ENCODE data around the gene PLVAP.
A peak's percentile ranks its signal among the peaks of the same experiment; 100 is the strongest.

PLVAP gene

DNA sequence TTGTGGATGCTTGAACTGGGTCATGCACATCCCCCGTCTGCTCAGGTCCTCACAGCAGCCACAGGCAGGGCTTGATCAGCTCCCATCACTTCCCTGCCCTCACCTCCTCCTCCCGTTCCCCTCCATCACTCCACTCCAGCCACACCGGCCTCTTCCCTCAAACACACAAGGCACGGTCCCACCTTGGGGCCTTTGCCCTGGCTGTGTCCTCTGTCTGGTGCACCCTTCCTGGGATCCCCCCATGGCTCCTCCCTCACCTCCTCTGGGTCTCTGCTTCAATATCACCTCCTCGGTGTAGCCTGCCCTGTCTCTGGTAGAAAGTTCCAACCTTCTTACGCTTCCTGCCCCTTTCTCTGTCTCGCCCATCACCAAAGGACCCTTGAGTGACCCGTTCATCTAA, 23.8 kb downstream of the PLVAP start:
- no peak for DNase-seq

DNA sequence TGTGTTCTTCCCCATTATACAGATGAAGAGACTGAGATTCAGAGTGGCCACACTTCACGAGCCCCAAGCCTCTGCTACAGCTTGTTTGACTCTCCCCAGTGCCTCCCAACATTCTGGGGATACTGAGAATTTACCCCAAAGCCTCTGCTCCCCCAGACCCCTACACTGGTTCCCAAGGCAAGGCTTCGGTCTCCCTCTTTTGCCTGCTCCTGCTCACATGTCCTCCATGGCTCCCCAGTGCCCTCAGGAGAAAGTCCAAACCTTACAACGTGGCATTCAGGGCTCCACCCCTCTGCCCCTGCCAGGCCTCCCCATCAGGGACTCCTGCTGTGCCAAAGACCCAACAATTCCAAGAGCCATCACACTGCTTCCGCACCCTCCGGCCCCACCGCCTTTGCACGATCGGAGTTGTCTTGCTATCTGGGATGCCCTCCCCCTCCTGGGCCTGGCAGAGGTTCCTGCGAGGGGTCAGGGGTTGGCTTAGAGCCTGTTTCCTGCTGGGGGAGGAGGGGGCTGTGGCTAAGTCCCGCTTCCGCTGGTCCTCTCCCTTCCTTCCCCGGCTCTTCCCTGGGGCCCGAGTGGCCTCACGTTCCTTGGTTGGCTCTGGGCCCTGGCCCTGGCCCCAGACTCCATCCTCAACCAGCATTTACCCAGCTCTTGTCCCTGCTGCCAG, 24.4 kb downstream of the PLVAP start:
- DNase-seq, result no peak

DNA sequence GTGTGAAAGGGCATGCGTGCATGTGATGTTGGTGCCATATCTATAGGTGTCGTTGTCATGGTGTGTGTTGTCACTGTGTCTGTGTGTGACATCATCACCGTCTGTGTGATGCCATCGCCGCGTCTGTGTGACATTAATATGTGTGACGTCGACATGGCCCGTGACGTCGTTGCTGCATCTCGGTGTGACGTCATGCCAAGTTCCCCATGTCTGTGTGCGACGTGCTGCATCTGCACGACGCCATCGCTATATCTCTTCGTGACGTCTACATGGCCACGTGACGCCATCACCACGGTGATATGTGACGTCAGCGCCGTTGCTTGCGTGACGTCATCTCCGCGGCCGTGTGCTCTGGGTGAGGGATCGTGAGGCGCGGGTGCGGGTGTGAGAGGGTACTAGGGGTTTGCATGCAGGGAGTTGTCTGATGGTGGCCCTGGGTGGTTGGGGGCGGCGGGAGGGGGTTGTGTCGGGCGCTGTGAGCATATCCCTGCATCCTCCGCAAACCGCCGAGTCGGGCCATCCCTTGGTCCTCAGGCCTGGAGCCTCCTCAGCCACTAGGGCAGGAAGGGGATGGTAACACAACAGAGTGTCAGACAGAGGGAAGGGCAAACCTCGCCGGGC, 25.2 kb downstream of the PLVAP start:
- no peak for DNase-seq

DNA sequence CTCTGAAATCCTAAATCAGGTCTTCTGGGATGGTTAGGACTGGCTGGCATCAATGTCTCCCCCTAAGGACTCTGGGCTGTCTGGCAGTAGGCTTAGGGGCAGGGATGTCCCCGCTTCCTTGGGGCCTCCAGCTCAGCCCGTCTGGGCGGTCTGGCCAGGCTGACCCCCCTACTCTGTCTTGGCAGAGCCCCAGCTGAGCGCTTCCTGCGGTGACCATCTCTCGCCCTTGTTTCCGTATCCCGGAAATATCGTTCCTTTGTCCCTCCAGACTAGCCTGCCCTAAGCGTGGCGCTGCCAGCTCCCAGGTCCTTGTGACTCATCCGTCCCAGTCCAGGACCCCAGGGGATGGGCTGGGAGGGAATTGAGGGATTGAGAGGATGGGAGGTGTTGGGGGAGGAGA, 28.4 kb downstream of the PLVAP start:
- DNase-seq, result no peak

DNA sequence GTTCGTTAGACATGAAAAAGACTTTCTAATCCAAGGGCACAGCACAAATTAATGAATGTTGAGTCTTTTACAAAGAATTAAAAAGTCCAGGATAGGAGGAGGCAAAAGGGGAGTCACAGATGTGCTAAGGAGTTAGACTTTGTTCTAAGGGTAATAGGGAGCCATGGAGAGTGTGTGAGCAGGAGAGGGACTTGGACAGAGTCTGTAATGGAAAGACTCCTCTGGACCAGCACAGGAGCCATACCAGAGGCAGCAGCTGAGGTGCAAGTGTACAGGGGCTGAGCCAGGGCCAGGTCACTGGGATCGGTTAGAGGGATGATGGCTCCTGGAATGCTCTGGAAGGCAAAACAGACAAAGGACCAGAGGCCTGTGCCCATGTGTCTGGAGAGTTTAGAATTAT, 29.3 kb downstream of the PLVAP start:
- no peak for DNase-seq

GRCh38 chr19:17347361-17347760, 29.8 kb downstream of the PLVAP start:
- no peak for DNase-seq

- DNase-seq, result peak; percentile 92
Measured at GRCh38 chr19:17346109-17346671, 31.0 kb downstream of the PLVAP start.

DNA sequence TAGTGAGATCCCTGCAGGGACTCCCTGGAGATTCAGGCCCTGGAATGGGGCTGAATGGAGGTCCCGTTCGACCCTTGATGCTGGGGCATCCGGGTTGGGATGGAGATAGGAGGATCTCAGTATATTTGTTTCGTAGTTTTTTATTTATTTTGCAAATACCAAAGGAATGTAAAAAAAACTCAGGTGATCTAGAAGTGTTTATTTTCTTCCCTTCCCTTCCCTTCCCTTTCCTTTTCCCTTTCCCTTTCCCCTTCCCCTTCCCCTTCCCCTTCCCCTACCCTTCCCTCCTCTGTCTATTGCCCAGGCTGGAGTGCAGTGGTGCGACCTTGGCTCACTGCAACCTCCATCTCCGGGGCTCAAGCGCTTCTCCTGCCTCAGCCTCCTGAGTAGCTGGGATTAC, 35.3 kb downstream of the PLVAP start:
- no peak for DNase-seq

GRCh38 chr19:17341386-17341785, 35.8 kb downstream of the PLVAP start:
- DNase-seq, result no peak

- no peak for DNase-seq
Measured at GRCh38 chr19:17340871-17341357, 36.2 kb downstream of the PLVAP start.

GRCh38 chr19:17340302-17340870, 36.8 kb downstream of the PLVAP start:
- DNase-seq, result no peak

- DNase-seq, result peak; percentile 76
Measured at GRCh38 chr19:17339088-17339741, 37.9 kb downstream of the PLVAP start.

DNA sequence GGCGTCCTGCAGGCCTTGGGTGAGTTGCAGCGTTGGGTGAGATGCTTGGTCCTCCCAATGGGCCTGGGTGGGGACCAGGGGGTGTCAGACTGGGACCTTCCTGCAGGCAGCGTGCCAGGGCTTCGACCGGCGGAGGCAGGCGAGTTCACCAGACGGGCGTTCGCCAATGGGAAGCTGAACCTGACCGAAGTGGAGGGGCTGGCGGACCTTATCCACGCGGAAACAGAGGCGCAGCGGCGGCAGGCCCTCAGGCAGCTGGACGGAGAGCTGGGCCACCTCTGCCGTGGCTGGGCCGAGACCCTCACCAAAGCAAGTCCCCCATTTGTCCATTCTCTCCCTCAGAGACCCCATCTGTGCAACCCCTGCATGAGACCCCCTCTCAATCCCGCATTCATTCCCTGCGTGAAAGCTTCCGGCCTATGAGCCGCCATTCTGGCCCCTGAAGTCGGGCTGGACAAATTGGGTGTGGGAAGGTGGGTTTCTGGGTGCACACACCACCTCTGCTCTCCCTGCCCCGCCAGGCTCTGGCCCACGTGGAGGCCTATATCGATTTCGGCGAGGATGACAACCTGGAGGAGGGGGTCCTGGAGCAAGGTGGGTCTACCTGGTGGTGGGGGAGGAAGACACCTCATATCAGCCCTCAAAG, 38.6 kb downstream of the PLVAP start:
- no peak for DNase-seq

DNA sequence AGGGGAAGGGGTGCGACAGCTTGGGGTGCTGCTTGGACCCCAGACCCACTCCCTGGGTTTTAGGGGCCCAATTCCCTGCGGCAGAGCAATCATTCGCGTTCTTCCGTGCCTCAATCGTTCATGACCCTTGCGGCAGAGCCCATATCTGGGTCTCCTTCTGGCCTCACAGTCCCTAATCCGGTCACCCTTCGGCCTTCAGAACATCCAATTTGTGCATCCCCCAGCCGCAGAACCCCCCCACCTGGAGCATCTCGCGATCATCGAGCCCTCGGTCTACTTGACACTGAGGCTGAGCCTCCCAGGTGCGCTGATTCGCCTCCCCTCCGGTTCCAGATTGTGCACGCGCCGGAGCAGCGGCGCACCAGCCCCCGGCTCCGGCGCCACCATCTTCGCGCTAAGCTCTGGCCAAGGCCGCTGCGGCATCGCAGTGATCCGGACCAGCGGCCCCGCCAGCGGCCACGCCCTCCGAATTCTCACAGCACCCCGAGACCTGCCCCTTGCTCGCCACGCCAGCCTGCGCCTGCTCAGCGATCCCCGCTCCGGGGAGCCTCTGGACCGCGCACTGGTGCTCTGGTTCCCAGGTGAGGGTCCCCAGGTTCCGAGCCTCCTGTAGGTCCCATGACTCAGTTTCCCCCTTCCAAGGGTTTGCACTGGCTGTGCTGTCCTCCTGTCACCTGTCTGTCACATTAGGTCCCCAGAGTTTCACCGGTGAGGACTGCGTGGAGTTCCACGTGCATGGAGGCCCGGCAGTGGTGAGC, 39.3 kb downstream of the PLVAP start:
- DNase-seq, result peak; percentile 75

DNA sequence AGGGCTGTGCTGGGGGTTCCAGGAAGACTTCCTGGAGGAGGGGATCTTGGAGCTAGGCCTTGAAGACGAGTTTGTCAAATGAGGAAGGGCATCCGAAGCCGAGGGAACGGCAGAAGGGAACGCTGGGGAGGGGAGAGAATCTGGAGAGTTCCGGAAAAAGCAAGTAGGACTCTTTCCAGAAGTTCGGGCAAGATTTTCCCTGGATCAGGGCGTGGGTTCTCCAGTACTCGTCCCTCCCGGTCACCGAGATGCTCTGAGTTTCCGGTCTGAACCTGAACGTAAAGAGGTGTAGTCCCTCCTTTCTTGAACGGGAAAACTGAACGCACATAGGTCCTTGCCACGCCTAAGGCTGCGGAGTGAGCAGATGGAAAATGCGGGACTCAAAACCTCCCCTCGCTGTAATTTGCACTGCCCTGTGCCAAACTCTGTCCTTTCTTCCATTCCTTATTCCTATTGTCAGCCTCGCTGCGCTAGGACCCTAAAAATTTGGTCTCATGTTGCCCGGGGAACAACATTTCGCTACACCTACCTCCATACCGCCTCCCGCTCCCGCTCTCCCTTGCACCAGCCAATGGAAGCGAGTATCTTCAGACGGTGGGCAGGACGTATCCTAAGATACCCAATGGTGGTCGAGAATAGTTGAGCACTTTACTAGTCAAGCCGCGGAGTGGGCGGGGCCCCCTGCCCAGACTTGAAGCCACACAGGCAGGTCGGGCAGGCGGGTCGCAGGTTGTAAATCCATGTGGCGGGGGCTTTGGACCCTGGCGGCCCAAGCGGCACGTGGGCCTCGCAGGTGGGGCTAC, 40.1 kb downstream of the PLVAP start, which contains the start of gene GTPBP3:
GTPBP3 (plus strand) TSS at position 682 of the 803 bp plus-strand sequence; CDS start at position 741, 59 bp downstream.
- peak; percentile 99 for DNase-seq

GRCh38 chr19:17335575-17335974, 41.6 kb downstream of the PLVAP start:
- DNase-seq, result no peak

- DNase-seq, result peak; percentile 98
Measured at GRCh38 chr19:17334414-17335409, 42.4 kb downstream of the PLVAP start, which contains the start of gene ANO8. Gene ANO8 (minus strand): TSS chr19:17334855. CDS start chr19:17334670, 185 bp downstream.

DNA sequence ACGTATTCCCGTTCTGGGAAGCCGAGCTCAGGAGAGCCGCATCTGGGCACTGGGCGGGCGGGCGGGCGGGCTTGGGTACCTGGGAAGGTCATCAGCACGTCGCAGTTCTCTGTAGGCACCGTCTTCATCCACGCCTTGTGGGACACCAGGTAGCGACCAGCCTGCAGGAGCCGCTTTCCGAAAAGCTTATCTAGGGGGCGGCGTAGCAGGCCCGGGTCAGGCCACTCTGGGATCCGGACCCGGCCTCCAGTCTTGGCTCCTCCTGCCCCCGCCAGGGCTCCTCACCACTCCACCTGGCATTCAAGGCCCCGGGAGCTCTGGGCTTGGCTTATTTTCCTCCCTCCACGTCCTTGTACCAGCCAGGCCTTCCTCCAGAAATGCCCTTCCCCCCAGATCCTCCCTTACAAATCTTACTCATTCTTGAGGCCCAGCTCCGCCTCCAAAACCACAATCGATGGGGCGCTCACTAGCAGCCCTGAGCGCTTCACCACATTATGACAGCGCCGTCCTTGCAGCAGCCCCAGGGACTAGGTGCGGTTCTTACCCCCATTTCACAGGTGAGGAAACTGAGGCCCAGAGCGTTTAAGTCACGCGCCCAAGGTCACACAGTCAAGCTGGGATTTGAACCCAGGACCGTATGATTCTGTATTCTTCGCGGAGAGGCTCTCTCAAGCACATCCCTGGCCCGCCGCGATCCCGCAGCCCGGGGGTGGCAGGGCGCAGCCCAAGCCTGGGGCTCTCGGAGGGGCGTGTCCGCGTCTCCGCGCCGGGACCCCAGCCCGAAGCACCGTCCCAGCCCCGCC, 43.3 kb downstream of the PLVAP start:
- DNase-seq, result peak; percentile 91
